Measurements from ENCODE around the gene RPTOR.
"Not testable (repeated sequence)": the region's sequence is repeated elsewhere in the genome, so short reads cannot be mapped to it uniquely, and the experiment has no call there.

The RPTOR gene

GRCh38 chr17:80795090-80795580 lies 250.5 kb downstream of the RPTOR start:
- FAIRE-seq, result no peak
- no peak for TF ChIP-seq CTCF (IDR thresholded peaks at IDR 0.05; ENCODE audit: insufficient read depth, missing control alignments)
- no peak for DNase-seq (ENCODE audit: insufficient read length, low spot score)

GRCh38 chr17:80795754-80796153 lies 251.1 kb downstream of the RPTOR start:
- FAIRE-seq (no peak), DNase-seq (ENCODE audit: insufficient read length, low spot score) (no peak)
- TF ChIP-seq CTCF (IDR thresholded peaks at IDR 0.05; ENCODE audit: insufficient read depth, missing control alignments), result no peak

- FAIRE-seq (no peak), DNase-seq (ENCODE audit: insufficient read length, low spot score) (no peak)
- no peak for TF ChIP-seq CTCF (IDR thresholded peaks at IDR 0.05; ENCODE audit: insufficient read depth, missing control alignments)
These were observed 251.8 kb downstream of the RPTOR start for GRCh38 chr17:80796430-80796861.

- not testable (repeated sequence) for DNase-seq (ENCODE audit: insufficient read length, low spot score); FAIRE-seq
These were observed 252.6 kb downstream of the RPTOR start for GRCh38 chr17:80797222-80797621.

- FAIRE-seq, result no peak
- DNase-seq (ENCODE audit: insufficient read length, low spot score), result no peak
These were observed 253.3 kb downstream of the RPTOR start for GRCh38 chr17:80797741-80798594.

GRCh38 chr17:80798595-80799537 lies 254.2 kb downstream of the RPTOR start:
- TF ChIP-seq CTCF (IDR thresholded peaks at IDR 0.05; ENCODE audit: insufficient read depth, missing control alignments), result no peak
- FAIRE-seq, result no peak
- DNase-seq (ENCODE audit: insufficient read length, low spot score), result no peak

More at GRCh38 chr17:80797741-80798594, 253.3 kb downstream of the RPTOR start:
- TF ChIP-seq CTCF (IDR thresholded peaks at IDR 0.05; ENCODE audit: insufficient read depth, missing control alignments), result no peak
